PC-9 (cell line): ENCODE measurements around the gene PLAAT3. TPM values are rescaled to one million over a fixed set of nuclear protein-coding genes. Genes with fewer than 3 reads are reported as not detected.
"Not testable (repeated sequence)": the region's sequence is repeated elsewhere in the genome, so short reads cannot be mapped to it uniquely, and the experiment has no call there.

Source experiments
- BruUV-seq: library from RNA; stranded (reverse); fragments of 400-500 nt; replicated peaks from 2 replicates; lab custom pipeline; 2021; lab: Mats Ljungman, UMichigan
- CTCF ChIA-PET: fragments of 300-600 bp; sonication (Branson Sonifier 250); formaldehyde crosslinking; loops from one replicate; lab custom pipeline; 2022; ENCODE audit warnings: antibody characterized with exemption; lab: Charles Lee
- POLR2A ChIA-PET: fragments of 300-600 bp; sonication (Branson Sonifier 250); formaldehyde crosslinking; loops from one replicate; lab custom pipeline; 2022; ENCODE audit warnings: antibody characterized with exemption; ENCODE audit not compliant: unreplicated experiment; lab: Charles Lee
- DNase-seq, 2 experiments: peaks; one replicate each; pipeline versions ENCODE4 v3.0.0 to v3.0.0-alpha.2; 2015 to 2022; ENCODE audit warnings: mixed read lengths in 1 of 2
- H2AFZ ChIP-seq: fragments of 200-600 bp; sonication (generic); 2 replicates; pipeline ENCODE4 v1.8.1; 2017; ENCODE audit warnings: antibody characterized with exemption
- H3F3A ChIP-seq: fragments of 200-600 bp; sonication (generic); 2 replicates; pipeline ENCODE4 v1.8.1; 2017; ENCODE audit warnings: antibody characterized with exemption, mild to moderate bottlenecking, low read depth; ENCODE audit not compliant: insufficient read depth
- H3K27ac ChIP-seq: fragments of 200-600 bp; sonication (generic); 2 replicates; pipeline ENCODE4 v1.6.1; 2016; ENCODE audit warnings: mixed run types
- H3K27me3 ChIP-seq: fragments of 200-600 bp; sonication (generic); 2 replicates; pipeline ENCODE4 v1.6.1; 2016; ENCODE audit warnings: low read depth, mixed run types; ENCODE audit not compliant: insufficient read depth
- H3K36me3 ChIP-seq: fragments of 200-600 bp; sonication (generic); 2 replicates; pipeline ENCODE4 v1.6.1; 2016; ENCODE audit warnings: low read depth, mixed run types
- H3K4me1 ChIP-seq: fragments of 200-600 bp; sonication (generic); replicated peaks from 2 replicates; pipeline ENCODE4 v1.6.1; 2016; ENCODE audit warnings: mixed run types; ENCODE audit not compliant: insufficient read depth
- H3K4me2 ChIP-seq: fragments of 200-600 bp; sonication (generic); 2 replicates; pipeline ENCODE4 v1.6.1; 2017; ENCODE audit warnings: mixed run types
- H3K4me3 ChIP-seq: fragments of 200-600 bp; sonication (generic); 2 replicates; pipeline ENCODE4 v1.6.1; 2016; ENCODE audit warnings: mixed run types
- H3K79me2 ChIP-seq: fragments of 200-600 bp; sonication (generic); 2 replicates; pipeline ENCODE4 v1.6.1; 2017; ENCODE audit warnings: low read depth, mixed run types
- H3K9me2 ChIP-seq: fragments of 200-600 bp; sonication (generic); 2 replicates; pipeline ENCODE4 v1.8.1; 2017; ENCODE audit warnings: mild to moderate bottlenecking; ENCODE audit not compliant: insufficient read depth
- H3K9me3 ChIP-seq: fragments of 200-600 bp; sonication (generic); 2 replicates; pipeline ENCODE4 v1.8.1; 2016; ENCODE audit warnings: low read depth; ENCODE audit not compliant: insufficient read depth
- H4K20me1 ChIP-seq: fragments of 200-600 bp; sonication (generic); 2 replicates; pipeline ENCODE4 v1.8.1; 2017; ENCODE audit not compliant: insufficient read depth
- EZH2 ChIP-seq: fragments of 200-600 bp; sonication (generic); IDR thresholded peaks from 2 replicates; pipeline ENCODE4 v1.8.0; 2017; ENCODE audit warnings: antibody characterized with exemption, low read depth
- intact Hi-C: fragments of 100-400 bp; cut with micrococcal nuclease; formaldehyde crosslinking; loops from one replicate; pipeline ENCODE4 v1.10.0; 2022; ENCODE audit not compliant: unreplicated experiment
- total RNA-seq: library from RNA; stranded (reverse); gene quantifications from 2 replicates; pipeline ENCODE4 v1.2.3, GENCODE V29; 2021
- TF ChIP-seq, protein P1 (sequence below): fragments of 200-600 bp; sonication (generic); conservative IDR thresholded peaks from 2 replicates; pipeline ENCODE4 v1.6.1; 2017; ENCODE audit warnings: mixed run types, antibody characterized with exemption, mild to moderate bottlenecking, moderate library complexity

PLAAT3 gene
- total RNA-seq, 1 experiment from 2014 or later = 240 TPM

DNA sequence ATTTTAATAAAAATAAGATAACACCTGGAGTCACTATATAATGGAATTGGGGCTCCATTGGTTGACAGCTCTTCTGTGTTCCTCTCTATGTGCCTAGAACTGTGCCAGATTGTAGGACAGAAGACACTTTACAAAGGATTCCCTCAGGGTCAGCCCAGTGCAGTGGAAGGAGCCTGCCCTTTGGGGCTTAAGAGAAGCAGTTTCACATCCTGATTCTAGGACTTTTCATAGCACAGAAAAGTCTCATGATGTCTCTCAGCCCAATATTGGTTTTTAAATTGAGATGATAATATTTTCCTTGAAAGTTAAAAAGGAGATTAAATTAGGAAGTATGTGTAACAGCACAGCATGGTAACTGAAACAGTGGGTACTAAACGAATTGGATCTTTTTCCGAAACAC is 70.5 kb downstream of the PLAAT3 start:
- no peak overlapping the region for H3K4me2 ChIP-seq
- no peak for DNase-seq
- BruUV-seq = no TSS peak
- intact Hi-C loops = no loop called here
- TF ChIP-seq EZH2 = no peak
- TF ChIP-seq, protein P1, sequence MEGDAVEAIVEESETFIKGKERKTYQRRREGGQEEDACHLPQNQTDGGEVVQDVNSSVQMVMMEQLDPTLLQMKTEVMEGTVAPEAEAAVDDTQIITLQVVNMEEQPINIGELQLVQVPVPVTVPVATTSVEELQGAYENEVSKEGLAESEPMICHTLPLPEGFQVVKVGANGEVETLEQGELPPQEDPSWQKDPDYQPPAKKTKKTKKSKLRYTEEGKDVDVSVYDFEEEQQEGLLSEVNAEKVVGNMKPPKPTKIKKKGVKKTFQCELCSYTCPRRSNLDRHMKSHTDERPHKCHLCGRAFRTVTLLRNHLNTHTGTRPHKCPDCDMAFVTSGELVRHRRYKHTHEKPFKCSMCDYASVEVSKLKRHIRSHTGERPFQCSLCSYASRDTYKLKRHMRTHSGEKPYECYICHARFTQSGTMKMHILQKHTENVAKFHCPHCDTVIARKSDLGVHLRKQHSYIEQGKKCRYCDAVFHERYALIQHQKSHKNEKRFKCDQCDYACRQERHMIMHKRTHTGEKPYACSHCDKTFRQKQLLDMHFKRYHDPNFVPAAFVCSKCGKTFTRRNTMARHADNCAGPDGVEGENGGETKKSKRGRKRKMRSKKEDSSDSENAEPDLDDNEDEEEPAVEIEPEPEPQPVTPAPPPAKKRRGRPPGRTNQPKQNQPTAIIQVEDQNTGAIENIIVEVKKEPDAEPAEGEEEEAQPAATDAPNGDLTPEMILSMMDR = no peak
- H3K9me2 ChIP-seq = no peaks in the 10 kb centered on the region
- no peaks in the 10 kb centered on the region for H3K9me3 ChIP-seq
- H3K36me3 ChIP-seq = no peaks in the 10 kb centered on the region
- no peaks in the 10 kb centered on the region for H3F3A ChIP-seq
- H3K27ac ChIP-seq = no peak overlapping the region
- H2AFZ ChIP-seq = no peak overlapping the region
- H4K20me1 ChIP-seq = no peaks in the 10 kb centered on the region
- no peaks in the 10 kb centered on the region for H3K27me3 ChIP-seq
- POLR2A ChIA-PET = no interaction called here
- CTCF ChIA-PET = no interaction called here
- no peak overlapping the region for H3K4me3 ChIP-seq
- H3K79me2 ChIP-seq = no peaks in the 10 kb centered on the region
- H3K4me1 ChIP-seq = no peaks in the 10 kb centered on the region

DNA sequence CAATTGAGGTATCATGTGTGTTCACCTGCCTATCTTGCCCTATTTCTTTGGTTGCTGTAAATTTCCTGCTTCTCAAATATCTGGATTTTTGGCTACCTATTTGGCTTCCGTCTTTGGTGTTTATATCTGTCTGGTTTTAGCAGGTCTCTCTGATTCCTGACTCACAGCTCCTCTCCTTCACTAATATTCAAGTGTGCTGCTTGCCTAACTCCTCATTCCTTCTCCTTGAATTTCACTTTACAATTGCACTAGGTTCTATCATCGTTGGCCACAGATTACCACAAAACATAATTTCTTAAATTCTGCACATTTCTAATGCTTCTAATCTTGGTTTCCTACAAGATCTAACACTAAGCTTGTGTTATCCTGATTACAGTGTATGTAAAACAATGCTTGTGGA is 71.7 kb downstream of the PLAAT3 start:
- BruUV-seq, H4K20me1 ChIP-seq, CTCF ChIA-PET: not testable (repeated sequence)

DNA sequence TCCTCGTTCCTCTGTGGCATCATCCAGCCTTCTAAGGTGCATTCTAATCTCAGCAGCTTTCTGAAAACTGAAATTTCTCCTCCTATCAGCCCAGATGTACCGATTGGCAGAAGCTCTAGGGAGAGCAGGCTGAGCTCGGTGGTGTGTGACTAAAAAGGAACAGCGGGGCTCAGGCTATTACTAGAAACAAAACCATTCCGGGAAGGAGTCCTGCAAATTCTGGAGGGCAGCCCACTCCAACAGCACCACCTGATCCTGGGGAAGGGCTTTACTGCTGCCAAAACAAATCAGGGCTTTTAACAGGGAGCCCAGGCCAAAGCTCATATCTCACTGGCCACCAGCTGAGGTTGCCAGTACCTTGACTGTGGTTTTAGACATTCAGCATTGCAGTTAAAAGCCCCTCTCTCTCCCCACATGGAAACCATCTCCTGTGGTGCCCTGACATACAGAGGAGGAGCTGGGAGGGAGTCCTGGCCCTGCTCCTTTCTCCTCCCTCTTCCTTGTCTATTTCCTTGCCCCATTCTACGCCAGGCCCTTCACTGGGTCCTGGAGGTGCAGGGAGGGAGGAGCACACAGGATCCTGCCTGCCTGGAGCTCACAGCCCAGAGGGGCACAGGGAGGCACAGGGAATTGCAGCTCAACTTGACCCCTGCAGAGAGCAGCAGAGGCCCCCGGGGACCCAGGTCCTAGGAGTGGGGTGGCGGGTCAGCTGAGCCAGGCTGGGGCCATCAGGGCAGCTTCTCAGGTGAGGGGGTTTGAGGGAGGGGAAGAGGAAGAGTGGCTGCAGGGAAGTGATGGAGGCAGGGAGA is 76.7 kb downstream of the PLAAT3 start:
- no peak overlapping the region for H3K27ac ChIP-seq
- no peaks in the 10 kb centered on the region for H3K9me2 ChIP-seq
- no peaks in the 10 kb centered on the region for H3K36me3 ChIP-seq
- H4K20me1 ChIP-seq = no peaks in the 10 kb centered on the region
- ChIA-PET CTCF (interaction anchor here (1.1 kb wide), 1 partner anchor 58 kb away, joined by 6 read pairs; no protein-coding TSS in a partner anchor), POLR2A (interaction anchor here (0.6 to 1.3 kb wide), 3 partner anchors 14 to 27 kb away, joined by 3 to 6 read pairs (median 5); no protein-coding TSS in a partner anchor)
- H3K27me3 ChIP-seq = no peaks in the 10 kb centered on the region
- BruUV-seq = no TSS peak
- DNase-seq = peak in 1 of 2 experiments; percentile 17
- no peaks in the 10 kb centered on the region for H3K79me2 ChIP-seq
- peak overlapping the region; percentile 61; the same call in 1 of the 2 replicates for H3K4me2 ChIP-seq
- TF ChIP-seq, protein P1 = no peak
- TF ChIP-seq EZH2 = no peak
- H2AFZ ChIP-seq = no peak overlapping the region
- no peaks in the 10 kb centered on the region; the same call in 1 of the 2 replicates for H3F3A ChIP-seq
- no peaks in the 10 kb centered on the region for H3K9me3 ChIP-seq
- peaks cover 25% of the 10 kb centered on the region for H3K4me1 ChIP-seq
- no peak overlapping the region for H3K4me3 ChIP-seq
- intact Hi-C loops = no loop called here

More for the DNA sequence above, 71.7 kb downstream of the PLAAT3 start:
- DNase-seq, H3K27me3 ChIP-seq, H3K4me3 ChIP-seq, H3K79me2 ChIP-seq, H3K9me3 ChIP-seq, intact Hi-C loops, H3K27ac ChIP-seq, H2AFZ ChIP-seq, H3K9me2 ChIP-seq, H3K4me2 ChIP-seq, H3F3A ChIP-seq, H3K4me1 ChIP-seq, H3K36me3 ChIP-seq: not testable (repeated sequence)
- POLR2A ChIA-PET = interaction anchor here (0.7 kb wide), 1 partner anchor 63 kb away, joined by 6 read pairs; no protein-coding TSS in a partner anchor
